Measurements from ENCODE around the gene RNGTT.

DNA sequence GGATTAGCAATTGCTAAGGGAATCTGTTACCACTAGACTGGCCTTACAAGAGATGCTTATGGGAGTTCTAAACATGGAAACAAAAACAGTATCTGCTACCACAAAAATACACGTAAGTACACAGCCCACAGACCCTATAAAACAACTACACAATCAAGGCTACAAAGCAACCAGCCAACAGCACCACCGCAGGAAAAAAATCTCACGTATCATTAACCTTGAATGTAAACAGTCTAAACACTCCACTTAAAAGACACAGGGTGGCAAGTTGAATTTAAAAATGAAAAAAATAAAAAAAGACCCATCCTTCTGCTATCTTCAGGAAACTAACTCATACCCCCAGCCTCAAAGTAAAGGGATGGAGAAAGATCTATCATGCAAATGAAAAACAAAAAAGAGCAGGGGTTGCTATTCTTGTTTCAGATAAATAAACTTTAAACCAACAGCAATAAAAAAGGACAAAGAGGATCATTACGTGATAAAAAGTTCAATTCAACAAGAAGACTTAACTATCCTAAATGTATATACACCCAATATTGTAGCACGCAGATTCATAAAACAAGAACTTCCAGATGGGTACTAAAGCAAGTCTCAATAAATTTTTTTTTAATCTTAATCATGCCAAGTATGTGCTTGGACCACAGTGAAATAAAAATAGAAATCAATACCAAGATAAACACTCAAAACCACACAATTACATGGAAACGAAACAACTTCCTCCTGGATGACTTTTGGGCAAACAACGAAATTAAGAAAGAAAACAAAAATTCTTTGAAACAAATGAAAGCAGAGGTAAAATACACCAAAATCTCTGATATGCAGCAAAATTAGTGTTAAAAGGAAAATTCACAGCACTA is 52.3 kb downstream of the RNGTT start:
- no peak for TF ChIP-seq EZH2 (IDR thresholded peaks at IDR 0.05; ENCODE audit: low read depth)
- TF ChIP-seq, protein P1, sequence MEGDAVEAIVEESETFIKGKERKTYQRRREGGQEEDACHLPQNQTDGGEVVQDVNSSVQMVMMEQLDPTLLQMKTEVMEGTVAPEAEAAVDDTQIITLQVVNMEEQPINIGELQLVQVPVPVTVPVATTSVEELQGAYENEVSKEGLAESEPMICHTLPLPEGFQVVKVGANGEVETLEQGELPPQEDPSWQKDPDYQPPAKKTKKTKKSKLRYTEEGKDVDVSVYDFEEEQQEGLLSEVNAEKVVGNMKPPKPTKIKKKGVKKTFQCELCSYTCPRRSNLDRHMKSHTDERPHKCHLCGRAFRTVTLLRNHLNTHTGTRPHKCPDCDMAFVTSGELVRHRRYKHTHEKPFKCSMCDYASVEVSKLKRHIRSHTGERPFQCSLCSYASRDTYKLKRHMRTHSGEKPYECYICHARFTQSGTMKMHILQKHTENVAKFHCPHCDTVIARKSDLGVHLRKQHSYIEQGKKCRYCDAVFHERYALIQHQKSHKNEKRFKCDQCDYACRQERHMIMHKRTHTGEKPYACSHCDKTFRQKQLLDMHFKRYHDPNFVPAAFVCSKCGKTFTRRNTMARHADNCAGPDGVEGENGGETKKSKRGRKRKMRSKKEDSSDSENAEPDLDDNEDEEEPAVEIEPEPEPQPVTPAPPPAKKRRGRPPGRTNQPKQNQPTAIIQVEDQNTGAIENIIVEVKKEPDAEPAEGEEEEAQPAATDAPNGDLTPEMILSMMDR (conservative IDR thresholded peaks at IDR 0.05), result no peak
